SW480 (cell line): Measurements from ENCODE around the gene CEP350.
"Not testable (repeated sequence)": the region's sequence is repeated elsewhere in the genome, so short reads cannot be mapped to it uniquely, and the experiment has no call there.

ENCODE experiments used
- DNase-seq: peaks from one replicate; pipeline ENCODE4 v3.0.0-alpha.2; 2016; ENCODE audit warnings: low spot score

CEP350 gene

GRCh38 chr1:179950651-179951050 is 4.0 kb upstream of the CEP350 start:
- no peak for DNase-seq

GRCh38 chr1:179951383-179952144 is 3.0 kb upstream of the CEP350 start:
- DNase-seq = no peak

- no peak for DNase-seq
Measured at GRCh38 chr1:179952186-179952585, 2.4 kb upstream of the CEP350 start.

GRCh38 chr1:179953974-179954492 is 577 bp upstream of the CEP350 start:
- peak; percentile 60 for DNase-seq

- peak; percentile 36 for DNase-seq
Measured at GRCh38 chr1:179955287-179955680, 674 bp downstream of the CEP350 start.

GRCh38 chr1:179955731-179956130 is 1.1 kb downstream of the CEP350 start:
- peak; percentile 6 for DNase-seq

GRCh38 chr1:179958359-179958758 is 3.7 kb downstream of the CEP350 start:
- DNase-seq = no peak

- not testable (repeated sequence) for DNase-seq
Measured at GRCh38 chr1:179962168-179962567, 7.6 kb downstream of the CEP350 start.

GRCh38 chr1:179966551-179966950 is 11.9 kb downstream of the CEP350 start:
- DNase-seq = no peak

GRCh38 chr1:179968284-179968993 is 13.8 kb downstream of the CEP350 start:
- DNase-seq = no peak

GRCh38 chr1:179968994-179969919 is 14.6 kb downstream of the CEP350 start:
- no peak for DNase-seq

GRCh38 chr1:179969962-179970361 is 15.4 kb downstream of the CEP350 start:
- DNase-seq = no peak

GRCh38 chr1:179971563-179972496 is 17.2 kb downstream of the CEP350 start:
- no peak for DNase-seq

- DNase-seq = no peak
Measured at GRCh38 chr1:179973198-179974110, 18.8 kb downstream of the CEP350 start.

- no peak for DNase-seq
Measured at GRCh38 chr1:179976970-179977651, 22.5 kb downstream of the CEP350 start.

- no peak for DNase-seq
Measured at GRCh38 chr1:179978199-179979079, 23.8 kb downstream of the CEP350 start.

GRCh38 chr1:179984101-179984500 is 29.5 kb downstream of the CEP350 start:
- no peak for DNase-seq

GRCh38 chr1:179984942-179985341 is 30.3 kb downstream of the CEP350 start:
- DNase-seq = no peak
